OCI-LY1 (cell line): ENCODE results near the gene PTPN2.

ENCODE experiments used
- CTCF ChIP-seq: fragments of 200-600 bp; sonication (generic), shearing (Covaris generic); IDR thresholded peaks from 2 replicates; pipeline ENCODE4 v1.5.1; 2017; ENCODE audit warnings: mild to moderate bottlenecking, antibody characterized with exemption, low read length, moderate library complexity, mixed read lengths
- EZH2 ChIP-seq: fragments of 200-600 bp; sonication (generic), shearing (Covaris generic); IDR thresholded peaks from 2 replicates; pipeline ENCODE4 v1.8.0; 2017; ENCODE audit warnings: borderline replicate concordance, mixed run types, mild to moderate bottlenecking, antibody characterized with exemption, low read length, moderate library complexity, mixed read lengths

- no peak for TF ChIP-seq CTCF
- TF ChIP-seq EZH2, result no peak
Measured at GRCh38 chr18:12818243-12818642, 65.8 kb downstream of the PTPN2 start.
